H9 (cell line): ENCODE data around the gene RALGAPA2. TPM values are rescaled to one million over a fixed set of nuclear protein-coding genes. Genes with fewer than 3 reads are reported as not detected.

ENCODE experiments used
- DNase-seq: peaks from one replicate; pipeline ENCODE4 v3.0.0-alpha.2; 2017
- H2AFZ ChIP-seq: one replicate; pipeline ENCODE4 v1.6.1; 2013; ENCODE audit warnings: mild to moderate bottlenecking, low read length, control low read depth, moderate library complexity
- H2AK5ac ChIP-seq: 2 replicates; pipeline ENCODE4 v1.6.1; 2013; ENCODE audit warnings: low read length, control low read depth, mixed read lengths; ENCODE audit not compliant: insufficient read length
- H2BK120ac ChIP-seq: one replicate; pipeline ENCODE4 v1.6.1; 2013; ENCODE audit warnings: low read depth, mild to moderate bottlenecking, low read length, control low read depth, inconsistent platforms; ENCODE audit not compliant: poor library complexity, severe bottlenecking
- H2BK12ac ChIP-seq: 2 replicates; pipeline ENCODE4 v1.6.1; 2013; ENCODE audit warnings: low read length, control low read depth, mixed read lengths, low read depth; ENCODE audit not compliant: insufficient read length
- H2BK15ac ChIP-seq: 2 replicates; pipeline ENCODE4 v1.6.1; 2013; ENCODE audit warnings: low read depth, low read length, control low read depth
- H2BK20ac ChIP-seq: one replicate; pipeline ENCODE4 v1.6.1; 2013; ENCODE audit warnings: low read depth, mild to moderate bottlenecking, low read length, control low read depth, inconsistent platforms; ENCODE audit not compliant: poor library complexity, severe bottlenecking
- H2BK5ac ChIP-seq: 2 replicates; pipeline ENCODE4 v1.6.1; 2013; ENCODE audit warnings: low read length, control low read depth, mixed read lengths; ENCODE audit not compliant: insufficient read length
- H3K14ac ChIP-seq: 2 replicates; pipeline ENCODE4 v1.6.1; 2013; ENCODE audit warnings: low read length, control low read depth; ENCODE audit not compliant: insufficient read depth
- H3K18ac ChIP-seq: 2 replicates; pipeline ENCODE4 v1.6.1; 2013; ENCODE audit warnings: low read depth, mild to moderate bottlenecking, mixed read lengths, low read length, control low read depth; ENCODE audit not compliant: insufficient read length
- H3K23ac ChIP-seq: 2 replicates; pipeline ENCODE4 v1.6.1; 2013; ENCODE audit warnings: low read length, control low read depth, mixed read lengths, low read depth; ENCODE audit not compliant: insufficient read length
- H3K23me2 ChIP-seq: 2 replicates; pipeline ENCODE4 v1.6.1; 2013; ENCODE audit warnings: low read depth, mild to moderate bottlenecking, mixed read lengths, low read length, control low read depth; ENCODE audit not compliant: insufficient read length, poor library complexity, severe bottlenecking
- H3K27ac ChIP-seq: 2 replicates; pipeline ENCODE4 v1.5.1; 2013; ENCODE audit warnings: low read length, control low read depth, mixed read lengths, low read depth; ENCODE audit not compliant: insufficient read length
- H3K27me3 ChIP-seq: 2 replicates; pipeline ENCODE4 v1.6.1; 2013; ENCODE audit warnings: low read length, control low read depth, inconsistent platforms; ENCODE audit not compliant: insufficient read depth
- H3K4ac ChIP-seq: 2 replicates; pipeline ENCODE4 v1.6.1; 2013; ENCODE audit warnings: low read depth, mild to moderate bottlenecking, control low read depth, inconsistent platforms, low read length, moderate library complexity
- H3K4me1 ChIP-seq: 2 replicates; pipeline ENCODE4 v1.6.1; 2013; ENCODE audit warnings: low read length, control low read depth, inconsistent platforms; ENCODE audit not compliant: insufficient read depth
- H3K4me2 ChIP-seq: 2 replicates; pipeline ENCODE4 v1.6.1; 2013; ENCODE audit warnings: low read length, control low read depth, mixed read lengths; ENCODE audit not compliant: insufficient read length, insufficient read depth
- H3K56ac ChIP-seq: 2 replicates; pipeline ENCODE4 v1.6.1; 2013; ENCODE audit warnings: low read depth, mild to moderate bottlenecking, mixed read lengths, low read length, control low read depth; ENCODE audit not compliant: insufficient read length
- H3K79me1 ChIP-seq: 2 replicates; pipeline ENCODE4 v1.6.1; 2013; ENCODE audit warnings: low read depth, mild to moderate bottlenecking, moderate library complexity, low read length, control low read depth, inconsistent platforms; ENCODE audit not compliant: insufficient read depth, poor library complexity, severe bottlenecking
- H3K79me2 ChIP-seq: 2 replicates; pipeline ENCODE4 v1.6.1; 2013; ENCODE audit warnings: low read length, control low read depth, inconsistent platforms; ENCODE audit not compliant: insufficient read depth
- H3K9ac ChIP-seq: 2 replicates; pipeline ENCODE4 v1.6.1; 2013; ENCODE audit warnings: low read length, control low read depth, mixed read lengths; ENCODE audit not compliant: insufficient read length; ENCODE audit errors: extremely low read depth
- H3K9me3 ChIP-seq: one replicate; pipeline ENCODE4 v1.6.1; 2013; ENCODE audit warnings: low read depth, low read length, inconsistent platforms; ENCODE audit not compliant: control insufficient read depth
- H3T11ph ChIP-seq: one replicate; pipeline ENCODE4 v1.6.1; 2013; ENCODE audit warnings: mild to moderate bottlenecking, low read length, control low read depth, inconsistent platforms
- H4K20me1 ChIP-seq: one replicate; pipeline ENCODE4 v1.6.1; 2013; ENCODE audit not compliant: control insufficient read depth, insufficient read length, insufficient read depth
- H4K5ac ChIP-seq: 2 replicates; pipeline ENCODE4 v1.6.1; 2013; ENCODE audit warnings: low read depth, mild to moderate bottlenecking, mixed read lengths, low read length, control low read depth; ENCODE audit not compliant: insufficient read length
- H4K8ac ChIP-seq: replicated peaks from 2 replicates; pipeline ENCODE4 v1.6.1; 2013; ENCODE audit warnings: low read length, control low read depth, mixed read lengths, low read depth; ENCODE audit not compliant: insufficient read length
- H4K91ac ChIP-seq: 2 replicates; pipeline ENCODE4 v1.6.1; 2013; ENCODE audit warnings: low read depth, mild to moderate bottlenecking, moderate library complexity, mixed read lengths, low read length, control low read depth; ENCODE audit not compliant: insufficient read length
- H3K27ac Mint-ChIP-seq, 3 experiments: 2 replicates in 2 of 3; 3 replicates in 1 of 3; pipeline ENCODE4 v1.8.0; 2020 to 2021; ENCODE audit warnings: mixed read lengths in 3 of 3, mild to moderate bottlenecking in 1 of 3, moderate library complexity in 1 of 3
- H3K27me3 Mint-ChIP-seq: 2 replicates; pipeline ENCODE4 v1.8.0; 2021; ENCODE audit warnings: low read depth, mild to moderate bottlenecking, moderate library complexity, mixed read lengths
- H3K36me3 Mint-ChIP-seq, 3 experiments: 2 replicates in 2 of 3; 3 replicates in 1 of 3; pipeline ENCODE4 v1.8.0; 2020 to 2021; ENCODE audit warnings: low read depth in 3 of 3, mixed read lengths in 3 of 3; ENCODE audit not compliant: insufficient read depth in 1 of 3
- H3K4me1 Mint-ChIP-seq, 2 experiments: 2 replicates each; pipeline ENCODE4 v1.8.0; 2020; ENCODE audit warnings: mixed read lengths in 2 of 2
- H3K4me3 Mint-ChIP-seq, 2 experiments: 2 replicates in 1 of 2; 3 replicates in 1 of 2; pipeline ENCODE4 v1.8.0; 2020 to 2021; ENCODE audit warnings: mild to moderate bottlenecking in 2 of 2, mixed read lengths in 2 of 2, moderate library complexity in 1 of 2
- H3K9me3 Mint-ChIP-seq, 2 experiments: 2 replicates in 1 of 2; 3 replicates in 1 of 2; pipeline ENCODE4 v1.8.0; 2020; ENCODE audit warnings: mild to moderate bottlenecking in 2 of 2, mixed read lengths in 2 of 2, moderate library complexity in 1 of 2
- CTCF ChIP-seq: fragments of 200-600 bp; sonication (generic); conservative IDR thresholded peaks from 3 replicates; pipeline ENCODE4 v1.8.0; 2021; ENCODE audit warnings: antibody characterized with exemption, mild to moderate bottlenecking
- WGBS: extraction: QIAGEN DNeasy Blood & Tissue Kit; methylation state at CpG from one replicate; pipeline ENCODE4 v1.1.7; 2013; ENCODE audit warnings: missing lambda C conversion rate, low lambda C conversion rate, mixed read lengths; ENCODE audit not compliant: insufficient read length; ENCODE audit errors: extremely low coverage; 5-methylcytosine and 5-hydroxymethylcytosine counted together
- total RNA-seq: library from RNA; stranded (reverse); gene quantifications from 2 replicates; pipeline ENCODE4 v1.2.1, GENCODE V29; 2021

RALGAPA2 gene
- total RNA-seq, 1 experiment from 2014 or later: 16.6 TPM

GRCh38 chr20:20604907-20605306 is 107.5 kb downstream of the RALGAPA2 start:
- Histone ChIP-seq H2BK15ac (no peak overlapping the region), H3K14ac (no peak overlapping the region), H3K4ac (no peak overlapping the region), H4K8ac (no peak overlapping the region), H2BK20ac (no peak overlapping the region), H2AFZ (no peak overlapping the region), H2BK120ac (no peak overlapping the region), H2BK12ac (no peak overlapping the region), H3K23ac (no peak overlapping the region), H3K9ac (no peak overlapping the region), H3K79me1 (no peaks in the 10 kb centered on the region), H4K5ac (no peak overlapping the region), H3K27ac (no peak overlapping the region), H4K20me1 (no peaks in the 10 kb centered on the region), H3K79me2 (no peaks in the 10 kb centered on the region), H3K27me3 (no peaks in the 10 kb centered on the region), H2AK5ac (no peak overlapping the region), H4K91ac (no peak overlapping the region), H3K9me3 (no peaks in the 10 kb centered on the region), H3K4me2 (no peak overlapping the region), H3K18ac (no peak overlapping the region), H3T11ph (no peak overlapping the region), H3K4me1 (no peaks in the 10 kb centered on the region), H3K56ac (no peak overlapping the region), H2BK5ac (no peak overlapping the region), H3K23me2 (no peaks in the 10 kb centered on the region)
- no peak for DNase-seq
- H3K4me1 Mint-ChIP-seq: peaks cover 6 to 7% of the 10 kb centered on the region in 2 experiments
- 0 out of 7 replicates have a peak, but pooled peaks cover 0 to 4% (median 0%) of the 10 kb centered on the region in 3 experiments for H3K36me3 Mint-ChIP-seq
- TF ChIP-seq CTCF: no peak
- no peaks in the 10 kb centered on the region for H3K27me3 Mint-ChIP-seq
- no peak overlapping the region for H3K4me3 Mint-ChIP-seq
- WGBS: no CpG with 5 or more reads among the region's 6 CpGs
- H3K27ac Mint-ChIP-seq: peak overlapping the region in 1 of 3 experiments; percentile 41; a peak in 1 of 7 replicates
- no peaks in the 10 kb centered on the region for H3K9me3 Mint-ChIP-seq
